HCT116 (cell line): ENCODE results near the gene FZR1. TPM values are rescaled to one million over a fixed set of nuclear protein-coding genes. Genes with fewer than 3 reads are reported as not detected.

Source experiments
- ATAC-seq: fragments of 200-7000 bp; cut with Tn5 transposase; 2 replicates; pipeline ENCODE4 v1.9.1; 2020; ENCODE audit warnings: mild to moderate bottlenecking, moderate library complexity
- BruUV-seq: library from RNA; stranded (reverse); fragments of 400-500 nt; replicated peaks from 2 replicates; lab custom pipeline; 2021; lab: Mats Ljungman, UMichigan
- CTCF ChIA-PET: fragments of 300-600 bp; sonication (Branson Sonifier 250); formaldehyde crosslinking; loops from one replicate; lab custom pipeline; 2021; ENCODE audit warnings: antibody characterized with exemption; lab: Charles Lee
- POLR2A ChIA-PET: fragments of 300-600, 350-600 bp; sonication (Branson Sonifier 250); formaldehyde crosslinking; loops from one replicate; lab custom pipeline; 2021; ENCODE audit warnings: antibody characterized with exemption; lab: Charles Lee
- RAD21 ChIA-PET, 2 experiments: fragments of 300-600 bp; sonication (Branson Sonifier 250); formaldehyde crosslinking; loops; one replicate each; lab custom pipeline; 2023; ENCODE audit warnings: low total read pairs in 2 of 2; ENCODE audit not compliant: uncharacterized antibody in 2 of 2, unreplicated experiment in 2 of 2, low non-redundant PET in 1 of 2; lab: Charles Lee
- DNase-seq: peaks from one replicate; pipeline ENCODE4 v3.0.0-alpha.2; 2010; ENCODE audit warnings: low read depth, low spot score
- H2AFZ ChIP-seq: fragments of 200-600 bp; shearing (Covaris generic), sonication (generic); 2 replicates; pipeline ENCODE4 v1.6.1; 2017; ENCODE audit warnings: low read depth, mixed run types, mixed read lengths, antibody characterized with exemption, low read length; ENCODE audit not compliant: poor library complexity, severe bottlenecking
- H3K27ac ChIP-seq: 2 replicates; pipeline ENCODE4 v1.5.1; 2012; ENCODE audit warnings: low read depth, low read length
- H3K27me3 ChIP-seq: fragments of 200-600 bp; sonication (generic); 2 replicates; pipeline ENCODE4 v1.6.1; 2016; ENCODE audit warnings: mixed run types, low read length, mixed read lengths; ENCODE audit not compliant: insufficient read depth
- H3K36me3 ChIP-seq, 2 experiments: fragments of 200-500 bp in 1 of 2; fragments of 200-600 bp in 1 of 2; sonication (Bioruptor generic) in 1 of 2; sonication (generic) in 1 of 2; 2 replicates each; pipeline versions ENCODE4 v1.5.1 to v1.6.1; 2014 to 2016; ENCODE audit warnings: low read length in 2 of 2, inconsistent platforms in 1 of 2, mixed read lengths in 1 of 2, mixed run types in 1 of 2; ENCODE audit not compliant: insufficient read depth in 2 of 2, control insufficient read depth in 1 of 2
- H3K4me1 ChIP-seq, 2 experiments: fragments of 200-600 bp in 1 of 2; sonication (generic) in 1 of 2; 2 replicates each; pipeline versions ENCODE4 v1.5.1 to v1.6.1; 2012 to 2017; ENCODE audit warnings: low read length in 2 of 2, inconsistent platforms in 1 of 2, mild to moderate bottlenecking in 1 of 2, mixed read lengths in 1 of 2, mixed run types in 1 of 2, moderate library complexity in 1 of 2; ENCODE audit not compliant: insufficient read depth in 2 of 2, control insufficient read depth in 1 of 2
- H3K4me2 ChIP-seq: fragments of 200-600 bp; sonication (generic); 2 replicates; pipeline ENCODE4 v1.6.1; 2017; ENCODE audit warnings: mixed run types, low read length, mixed read lengths
- H3K4me3 ChIP-seq, 2 experiments: fragments of 200-600 bp in 1 of 2; sonication (generic) in 1 of 2; replicated peaks in 1 of 2; 2 replicates each; pipeline ENCODE4 v1.5.1; 2011 to 2016; ENCODE audit warnings: low read length in 2 of 2, control low read depth in 1 of 2, low read depth in 1 of 2, mild to moderate bottlenecking in 1 of 2, mixed read lengths in 1 of 2, mixed run types in 1 of 2
- H3K79me2 ChIP-seq: fragments of 200-600 bp; sonication (generic); 2 replicates; pipeline ENCODE4 v1.6.1; 2017; ENCODE audit warnings: mild to moderate bottlenecking, mixed run types, low read length, moderate library complexity, mixed read lengths; ENCODE audit not compliant: insufficient read depth
- H3K9ac ChIP-seq: fragments of 200-600 bp; sonication (generic); 2 replicates; pipeline ENCODE4 v1.6.1; 2016; ENCODE audit warnings: low read length, mixed read lengths
- H3K9me2 ChIP-seq: fragments of 200-600 bp; sonication (generic), shearing (Covaris generic); 2 replicates; pipeline ENCODE4 v1.6.1; 2017; ENCODE audit warnings: mixed run types, mild to moderate bottlenecking, moderate library complexity; ENCODE audit not compliant: insufficient read depth
- H3K9me3 ChIP-seq, 2 experiments: fragments of 200-500 bp in 1 of 2; fragments of 200-600 bp in 1 of 2; sonication (Bioruptor generic) in 1 of 2; sonication (generic) in 1 of 2; 2 replicates each; pipeline ENCODE4 v1.6.1; 2014 to 2017; ENCODE audit warnings: low read length in 2 of 2, mixed read lengths in 2 of 2, inconsistent platforms in 1 of 2, low read depth in 1 of 2, mild to moderate bottlenecking in 1 of 2, mixed run types in 1 of 2, moderate library complexity in 1 of 2; ENCODE audit not compliant: control insufficient read depth in 1 of 2, insufficient read depth in 1 of 2
- H4K20me1 ChIP-seq: fragments of 200-600 bp; sonication (generic), shearing (Covaris generic); 2 replicates; pipeline ENCODE4 v1.6.1; 2017; ENCODE audit warnings: mixed run types, mild to moderate bottlenecking, moderate library complexity; ENCODE audit not compliant: insufficient read depth
- CBX3 ChIP-seq: IDR thresholded peaks from 2 replicates; pipeline ENCODE4 v1.6.1; 2012; ENCODE audit warnings: low read depth
- CEBPB ChIP-seq: IDR thresholded peaks from 2 replicates; pipeline ENCODE4 v1.6.1; 2012; ENCODE audit warnings: low read depth
- CTCF ChIP-seq, 3 experiments: fragments of 200-600 bp in 1 of 3; sonication (generic) in 1 of 3; IDR thresholded peaks in 2 of 3; conservative IDR thresholded peaks in 1 of 3; 2 replicates each; pipeline ENCODE4 v1.5.1; 2012 to 2017; ENCODE audit warnings: low read depth in 2 of 3, low read length in 2 of 3, antibody characterized with exemption in 1 of 3, borderline replicate concordance in 1 of 3, control low read depth in 1 of 3, mild to moderate bottlenecking in 1 of 3, mixed read lengths in 1 of 3, mixed run types in 1 of 3, moderate library complexity in 1 of 3; ENCODE audit not compliant: insufficient read depth in 1 of 3
- EGR1 ChIP-seq: IDR thresholded peaks from 2 replicates; pipeline ENCODE4 v1.6.1; 2012; ENCODE audit warnings: low read depth
- ELF1 ChIP-seq: IDR thresholded peaks from 2 replicates; pipeline ENCODE4 v1.6.1; 2012; ENCODE audit warnings: low read depth, borderline replicate concordance
- EZH2phosphoT487 ChIP-seq: fragments of 200-600 bp; IDR thresholded peaks from 2 replicates; pipeline ENCODE4 v1.6.1; 2018; ENCODE audit warnings: antibody characterized with exemption, borderline replicate concordance
- MAX ChIP-seq: IDR thresholded peaks from 2 replicates; pipeline ENCODE4 v1.6.1; 2012
- POLR2A ChIP-seq: IDR thresholded peaks from 2 replicates; pipeline ENCODE4 v1.7.0; 2011; ENCODE audit warnings: borderline replicate concordance; ENCODE audit not compliant: insufficient read depth, insufficient read length; ENCODE audit errors: extremely low read depth
- POLR2AphosphoS5 ChIP-seq: IDR thresholded peaks from 2 replicates; pipeline ENCODE4 v1.6.1; 2011; ENCODE audit warnings: mild to moderate bottlenecking, low read depth, low read length, moderate library complexity
- REST ChIP-seq: IDR thresholded peaks from 2 replicates; pipeline ENCODE4 v1.6.1; 2012; ENCODE audit warnings: low read depth
- SIN3A ChIP-seq: IDR thresholded peaks from 2 replicates; pipeline ENCODE4 v1.6.1; 2012; ENCODE audit warnings: low read depth
- YY1 ChIP-seq: IDR thresholded peaks from 2 replicates; pipeline ENCODE4 v1.6.1; 2011; ENCODE audit warnings: low read length, low read depth, moderate library complexity, mild to moderate bottlenecking; ENCODE audit not compliant: insufficient replicate concordance; ENCODE audit errors: extremely low read depth
- ZFX ChIP-seq: fragments of 450-650 bp; IDR thresholded peaks from 2 replicates; pipeline ENCODE4 v1.6.1; 2017
- ZNF274 ChIP-seq: fragments of 200-500 bp; sonication (Bioruptor generic); IDR thresholded peaks from 2 replicates; pipeline ENCODE4 v1.6.1; 2014; ENCODE audit warnings: mild to moderate bottlenecking, low read depth, low read length, inconsistent platforms
- intact Hi-C: fragments of 100-400 bp; cut with micrococcal nuclease; formaldehyde crosslinking; loops from 2 replicates; pipeline ENCODE4 v1.10.0; 2022
- total RNA-seq: library from RNA; stranded (reverse); gene quantifications from one replicate; pipeline ENCODE4 v1.2.1, GENCODE V29; 2021; ENCODE audit not compliant: unreplicated experiment
- TF ChIP-seq, protein P1 (sequence below): IDR thresholded peaks from 2 replicates; pipeline ENCODE4 v1.6.1; 2011; ENCODE audit warnings: mild to moderate bottlenecking, low read length, moderate library complexity; ENCODE audit not compliant: insufficient replicate concordance; ENCODE audit errors: extremely low read depth
- TF ChIP-seq, protein P2 (sequence below): IDR thresholded peaks from 2 replicates; pipeline ENCODE4 v1.6.1; 2012

The FZR1 gene
- total RNA-seq, 1 experiment from 2014 or later: 60.3 TPM

GRCh38 chr19:3554254-3555083 lies 48.4 kb downstream of the FZR1 start:
- ChIA-PET CTCF (no interaction called here), POLR2A (interaction anchor here (1.4 to 1.7 kb wide), 2 partner anchors 11 to 54 kb away, joined by 3 to 5 read pairs; no protein-coding TSS in a partner anchor), RAD21 (no interaction called here)
- Histone ChIP-seq H3K9me2 (no peaks in the 10 kb centered on the region), H3K4me3 (no peak overlapping the region), H3K4me1 (peaks cover 15 to 50% of the 10 kb centered on the region in 2 experiments), H3K27ac (no peak overlapping the region), H3K9ac (no peak overlapping the region), H2AFZ (no peak overlapping the region), H3K36me3 (peaks cover 0 to 18% of the 10 kb centered on the region in 2 experiments; a peak in 1 of 4 replicates), H3K4me2 (peak overlapping the region; percentile 97; the same call in 1 of the 2 replicates), H4K20me1 (peaks cover 8% of the 10 kb centered on the region; the same call in 1 of the 2 replicates), H3K9me3 (no peaks in the 10 kb centered on the region), H3K79me2 (peaks cover 68% of the 10 kb centered on the region), H3K27me3 (no peaks in the 10 kb centered on the region)
- ATAC-seq: no peak
- no peak for DNase-seq
- TF ChIP-seq SIN3A (no peak), ELF1 (no peak), REST (no peak), CEBPB (no peak), MAX (no peak), POLR2AphosphoS5 (no peak), ZFX (no peak), CBX3 (no peak), YY1 (no peak), ZNF274 (no peak), EGR1 (no peak), CTCF (IDR thresholded peaks at IDR 0.05 in 2 of 3, conservative IDR thresholded peaks at IDR 0.05 in 1 of 3; ENCODE audit: borderline replicate concordance in 1 of 3, insufficient read depth in 1 of 3, low read depth in 2 of 3, low read length in 2 of 3) (no peak), EZH2phosphoT487 (no peak), POLR2A (no peak)
- TF ChIP-seq, protein P1, sequence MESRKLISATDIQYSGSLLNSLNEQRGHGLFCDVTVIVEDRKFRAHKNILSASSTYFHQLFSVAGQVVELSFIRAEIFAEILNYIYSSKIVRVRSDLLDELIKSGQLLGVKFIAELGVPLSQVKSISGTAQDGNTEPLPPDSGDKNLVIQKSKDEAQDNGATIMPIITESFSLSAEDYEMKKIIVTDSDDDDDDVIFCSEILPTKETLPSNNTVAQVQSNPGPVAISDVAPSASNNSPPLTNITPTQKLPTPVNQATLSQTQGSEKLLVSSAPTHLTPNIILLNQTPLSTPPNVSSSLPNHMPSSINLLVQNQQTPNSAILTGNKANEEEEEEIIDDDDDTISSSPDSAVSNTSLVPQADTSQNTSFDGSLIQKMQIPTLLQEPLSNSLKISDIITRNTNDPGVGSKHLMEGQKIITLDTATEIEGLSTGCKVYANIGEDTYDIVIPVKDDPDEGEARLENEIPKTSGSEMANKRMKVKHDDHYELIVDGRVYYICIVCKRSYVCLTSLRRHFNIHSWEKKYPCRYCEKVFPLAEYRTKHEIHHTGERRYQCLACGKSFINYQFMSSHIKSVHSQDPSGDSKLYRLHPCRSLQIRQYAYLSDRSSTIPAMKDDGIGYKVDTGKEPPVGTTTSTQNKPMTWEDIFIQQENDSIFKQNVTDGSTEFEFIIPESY: no peak
- TF ChIP-seq, protein P2, sequence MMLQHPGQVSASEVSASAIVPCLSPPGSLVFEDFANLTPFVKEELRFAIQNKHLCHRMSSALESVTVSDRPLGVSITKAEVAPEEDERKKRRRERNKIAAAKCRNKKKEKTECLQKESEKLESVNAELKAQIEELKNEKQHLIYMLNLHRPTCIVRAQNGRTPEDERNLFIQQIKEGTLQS: no peak
- intact Hi-C loops: no loop called here
- BruUV-seq: TSS peak; percentile 67
